Transverse colon (tissue), 4 donors: Measurements from ENCODE around the gene HECW1. TPM values are rescaled to one million over a fixed set of nuclear protein-coding genes. Genes with fewer than 3 reads are reported as not detected.

Experiments used
- DNase-seq: peaks from one replicate; pipeline ENCODE4 v3.0.0-alpha.2; 2019
- H3K27ac ChIP-seq, 4 donors: fragments of 200-600 bp; sonication (generic); 2 replicates each; pipeline ENCODE4 v1.5.1; 2016 to 2018; ENCODE audit warnings: inconsistent platforms in 4 of 4
- H3K27me3 ChIP-seq: fragments of 200-600 bp; sonication (generic); 2 replicates; pipeline ENCODE4 v1.5.1; 2017; ENCODE audit warnings: inconsistent platforms
- H3K36me3 ChIP-seq, 4 donors: fragments of 200-600 bp; sonication (generic); 2 replicates each; pipeline ENCODE4 v1.5.1; 2017 to 2019; ENCODE audit warnings: inconsistent platforms in 4 of 4
- H3K4me1 ChIP-seq, 4 donors: fragments of 200-600 bp; sonication (generic); 2 replicates each; pipeline ENCODE4 v1.5.1; 2017 to 2020; ENCODE audit warnings: inconsistent platforms in 4 of 4
- H3K4me3 ChIP-seq, 4 donors: fragments of 200-600 bp; sonication (generic); 1 replicate in 1 of 4; 2 replicates in 3 of 4; pipeline versions ENCODE4 v1.5.1 to v1.6.1; 2017 to 2019; ENCODE audit warnings: inconsistent platforms in 4 of 4
- H3K9me3 ChIP-seq, 2 donors: fragments of 200-600 bp; sonication (generic); 2 replicates each; pipeline ENCODE4 v1.5.1; 2017 to 2019; ENCODE audit warnings: inconsistent platforms in 2 of 2
- EP300 ChIP-seq: sonication (generic); formaldehyde crosslinking; IDR thresholded peaks from one replicate; pipeline ENCODE4 v1.6.1; 2017; ENCODE audit warnings: antibody characterized with exemption, low read depth
- POLR2A ChIP-seq: fragments of 450-650 bp; IDR thresholded peaks from one replicate; pipeline ENCODE4 v1.6.1; 2016; ENCODE audit warnings: antibody characterized with exemption, mild to moderate bottlenecking, moderate library complexity
- POLR2AphosphoS5 ChIP-seq, 3 donors: sonication (generic); formaldehyde crosslinking; IDR thresholded peaks; one replicate each; pipeline ENCODE4 v1.6.1; 2016; ENCODE audit warnings: antibody characterized with exemption in 3 of 3
- WGBS, 2 donors: methylation state at CpG; one replicate each; pipeline ENCODE4 v1.1.5; 2018; ENCODE audit warnings: low coverage in 1 of 2; 5-methylcytosine and 5-hydroxymethylcytosine counted together
- in situ Hi-C, 4 donors: fragments of 200-750 bp; cut with MboI; loops; one replicate each; pipeline versions ENCODE4 v1.15.0 to v1.15.1; 2017; ENCODE audit warnings: low sequenced_read_pairs in 3 of 4, low pct_ligation_motif_present in 1 of 4, low pct_unique_long_range_greater_than_20kb in 1 of 4
- intact Hi-C: fragments of 100-400 bp; cut with DNase I; formaldehyde crosslinking; loops from one replicate; pipeline ENCODE4 v1.15.1; 2023; ENCODE audit warnings: low total_unique reads
- total RNA-seq, 4 donors: library from RNA; depleted of rRNA; stranded (reverse); fragments of >200 nt; gene quantifications; one replicate each; pipeline ENCODE4 v1.1.0, GENCODE V29; 2016
- TF ChIP-seq, protein P1 (sequence below), 5 experiments: fragments of 200-600 bp in 3 of 5; fragments of 450-650 bp in 2 of 5; sonication (generic) in 3 of 5; IDR thresholded peaks; 1 replicate in 2 of 5; 2 replicates in 3 of 5; pipeline ENCODE4 v1.5.1; 2016 to 2017; ENCODE audit warnings: antibody characterized with exemption in 5 of 5, inconsistent platforms in 3 of 5, mild to moderate bottlenecking in 2 of 5, moderate library complexity in 1 of 5

The HECW1 gene
- total RNA-seq, 4 donors from 2014 or later, result 1.1 to 1.4 TPM; not detected in 2

- in situ Hi-C loops (no loop called here), intact Hi-C loops (no loop called here)
- Histone ChIP-seq H3K4me1 (no peaks in the 10 kb centered on the region), H3K4me3 (no peak overlapping the region), H3K27me3 (peaks cover 22% of the 10 kb centered on the region), H3K36me3 (no peaks in the 10 kb centered on the region), H3K27ac (no peak overlapping the region), H3K9me3 (no peaks in the 10 kb centered on the region)
- 92% methylated on average over 3 of the region's 3 CpGs; no CpG with 5 or more reads in 1 of the 2 donors for whole genome bisulfite sequencing, 2 donors
- TF ChIP-seq POLR2AphosphoS5 (IDR thresholded peaks at IDR 0.05), result no peak
- TF ChIP-seq EP300, result no peak
- TF ChIP-seq, protein P1, sequence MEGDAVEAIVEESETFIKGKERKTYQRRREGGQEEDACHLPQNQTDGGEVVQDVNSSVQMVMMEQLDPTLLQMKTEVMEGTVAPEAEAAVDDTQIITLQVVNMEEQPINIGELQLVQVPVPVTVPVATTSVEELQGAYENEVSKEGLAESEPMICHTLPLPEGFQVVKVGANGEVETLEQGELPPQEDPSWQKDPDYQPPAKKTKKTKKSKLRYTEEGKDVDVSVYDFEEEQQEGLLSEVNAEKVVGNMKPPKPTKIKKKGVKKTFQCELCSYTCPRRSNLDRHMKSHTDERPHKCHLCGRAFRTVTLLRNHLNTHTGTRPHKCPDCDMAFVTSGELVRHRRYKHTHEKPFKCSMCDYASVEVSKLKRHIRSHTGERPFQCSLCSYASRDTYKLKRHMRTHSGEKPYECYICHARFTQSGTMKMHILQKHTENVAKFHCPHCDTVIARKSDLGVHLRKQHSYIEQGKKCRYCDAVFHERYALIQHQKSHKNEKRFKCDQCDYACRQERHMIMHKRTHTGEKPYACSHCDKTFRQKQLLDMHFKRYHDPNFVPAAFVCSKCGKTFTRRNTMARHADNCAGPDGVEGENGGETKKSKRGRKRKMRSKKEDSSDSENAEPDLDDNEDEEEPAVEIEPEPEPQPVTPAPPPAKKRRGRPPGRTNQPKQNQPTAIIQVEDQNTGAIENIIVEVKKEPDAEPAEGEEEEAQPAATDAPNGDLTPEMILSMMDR (IDR thresholded peaks at IDR 0.05), result no peak
- no peak for TF ChIP-seq POLR2A
- DNase-seq, result no peak
Observed at GRCh38 chr7:43105521-43106120, 6.8 kb upstream of the HECW1 start.

DNA sequence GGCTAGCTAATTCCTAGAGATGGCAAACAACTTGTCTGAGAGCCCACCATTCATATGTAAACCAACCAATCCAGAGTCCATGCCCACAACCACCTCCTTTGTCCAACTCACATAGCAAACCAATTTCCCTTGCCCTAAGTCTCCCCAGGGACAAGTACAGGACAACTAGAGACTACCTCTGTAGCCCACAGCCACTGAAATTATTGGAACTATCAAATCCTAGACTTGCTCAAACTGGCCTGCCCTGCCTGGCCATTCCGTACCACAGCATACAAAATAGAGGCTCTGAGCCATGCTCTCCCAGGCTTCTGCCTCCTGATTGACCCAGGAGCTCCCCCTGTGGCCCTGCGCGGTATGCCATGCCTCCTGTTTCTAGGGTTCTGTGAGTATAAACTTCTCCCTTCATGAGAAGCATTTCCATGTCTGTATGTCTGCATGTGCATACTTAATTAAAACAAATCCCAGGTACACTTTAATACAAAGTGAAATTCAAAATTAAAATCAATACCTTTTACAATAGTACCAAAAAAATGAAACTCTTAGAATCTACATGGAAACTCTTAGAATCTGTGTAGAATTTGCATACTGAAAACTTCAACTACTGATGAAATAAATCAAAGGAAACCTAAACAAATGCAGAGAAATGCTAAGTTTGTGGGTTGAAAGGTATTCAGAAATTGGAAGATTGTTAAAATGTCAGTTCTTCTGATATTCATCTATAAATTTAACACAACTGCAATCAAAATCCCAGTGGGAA is 4.0 kb upstream of the HECW1 start:
- in situ Hi-C loops (no loop called here), intact Hi-C loops (no loop called here)
- Histone ChIP-seq H3K9me3 (no peaks in the 10 kb centered on the region), H3K36me3 (no peaks in the 10 kb centered on the region), H3K27ac (no peak overlapping the region), H3K27me3 (peaks cover 50% of the 10 kb centered on the region), H3K4me3 (no peak overlapping the region), H3K4me1 (peaks cover 0 to 13% (median 11%) of the 10 kb centered on the region in 4 donors)
- 0 to 10% methylated on average over 1 to 3 of the region's 3 CpGs for WGBS, 2 donors
- TF ChIP-seq, protein P1 (IDR thresholded peaks at IDR 0.05), result peak; percentile 34 to 77 (median 65)
- no peak for TF ChIP-seq EP300
- no peak for TF ChIP-seq POLR2A
- DNase-seq, result peak; percentile 53

DNA sequence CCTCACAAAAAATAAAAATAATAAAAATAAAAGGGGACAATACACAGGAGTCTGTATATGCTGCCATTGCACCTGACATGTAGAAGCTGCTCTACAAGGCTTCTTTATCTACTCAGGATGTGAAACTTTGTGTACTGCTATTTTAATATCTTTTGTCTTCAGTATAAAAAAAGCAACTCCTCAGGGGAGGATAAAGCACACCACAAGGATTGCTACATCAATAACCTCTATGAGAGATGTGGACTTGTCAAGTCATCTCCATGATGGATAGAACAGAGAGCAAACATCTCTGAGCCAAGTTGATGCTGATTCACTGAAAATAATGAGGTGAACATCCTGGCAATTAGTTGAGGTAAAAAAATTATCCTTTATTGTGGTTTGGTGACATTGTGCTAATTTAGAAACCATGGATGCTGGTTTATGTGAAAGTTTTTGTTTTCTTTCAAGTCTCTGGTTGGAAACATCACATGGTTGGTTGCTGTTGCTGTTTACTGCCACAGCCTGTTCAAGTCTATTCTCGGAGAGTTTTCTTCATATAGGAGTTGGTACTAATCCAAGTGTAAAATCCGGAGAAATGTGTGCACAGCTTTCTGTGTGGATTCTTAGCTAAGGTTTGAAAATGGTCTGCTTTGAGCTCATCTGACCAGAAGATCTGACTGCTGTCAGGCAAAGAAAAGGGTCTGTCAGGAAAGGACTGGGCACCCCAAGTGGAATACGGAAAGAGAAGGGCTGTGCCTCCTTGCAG is 1.5 kb upstream of the HECW1 start:
- Histone ChIP-seq H3K36me3 (no peaks in the 10 kb centered on the region), H3K9me3 (no peaks in the 10 kb centered on the region), H3K27me3 (peaks cover 75% of the 10 kb centered on the region), H3K4me3 (no peak overlapping the region), H3K4me1 (peaks cover 0 to 22% (median 17%) of the 10 kb centered on the region in 4 donors), H3K27ac (no peak overlapping the region)
- TF ChIP-seq POLR2AphosphoS5 (IDR thresholded peaks at IDR 0.05), result no peak
- no peak for TF ChIP-seq EP300
- TF ChIP-seq POLR2A, result no peak
- TF ChIP-seq, protein P1 (IDR thresholded peaks at IDR 0.05), result no peak
- intact Hi-C loops (no loop called here), in situ Hi-C loops (no loop called here)
- no peak for DNase-seq
- 40% methylated on average over 3 of the region's 3 CpGs; no CpG with 5 or more reads in 1 of the 2 donors for WGBS, 2 donors

- Histone ChIP-seq H3K4me1 (peaks cover 0 to 22% (median 17%) of the 10 kb centered on the region in 4 donors), H3K9me3 (no peaks in the 10 kb centered on the region), H3K27ac (no peak overlapping the region), H3K27me3 (peaks cover 84% of the 10 kb centered on the region), H3K4me3 (no peak overlapping the region), H3K36me3 (no peaks in the 10 kb centered on the region)
- in situ Hi-C loops, result no loop called here
- 14 to 17% methylated on average over 2 to 17 of the region's 17 CpGs for WGBS, 2 donors
- TF ChIP-seq POLR2A (no peak), POLR2AphosphoS5 (IDR thresholded peaks at IDR 0.05) (no peak), EP300 (no peak)
- TF ChIP-seq, protein P1 (IDR thresholded peaks at IDR 0.05), result no peak
- intact Hi-C loops, result no loop called here
- DNase-seq, result no peak
Observed at GRCh38 chr7:43111630-43112458, 603 bp upstream of the HECW1 start.
